Measurements from ENCODE around the gene SPTBN5.

GRCh38 chr15:41871175-41871905 is 22.5 kb downstream of the SPTBN5 start:
- TF ChIP-seq CTCF (IDR thresholded peaks at IDR 0.05; ENCODE audit: low read length) (no peak), EZH2 (optimal IDR thresholded peaks at IDR 0.05; ENCODE audit: low read depth, low read length) (no peak), EZH2phosphoT487 (IDR thresholded peaks at IDR 0.05; ENCODE audit: low read length) (no peak)

Measured in MM.1S (cell line).